Ishikawa (cell line): ENCODE measurements around the gene FTH1.

ENCODE experiments used
- CEBPB ChIP-seq: IDR thresholded peaks from 2 replicates; pipeline ENCODE4 v1.6.1; 2012
- CREB1 ChIP-seq: IDR thresholded peaks from 2 replicates; pipeline ENCODE4 v1.6.1; 2012; ENCODE audit warnings: low read depth
- EGR1 ChIP-seq: IDR thresholded peaks from 2 replicates; pipeline ENCODE4 v1.6.1; 2012
- EP300 ChIP-seq: IDR thresholded peaks from 2 replicates; pipeline ENCODE4 v1.6.1; 2012; ENCODE audit warnings: borderline replicate concordance
- FOXM1 ChIP-seq: IDR thresholded peaks from 2 replicates; pipeline ENCODE4 v1.6.1; 2012; ENCODE audit warnings: low read depth, borderline replicate concordance
- NFIC ChIP-seq: IDR thresholded peaks from 2 replicates; pipeline ENCODE4 v1.6.1; 2012
- RAD21 ChIP-seq: IDR thresholded peaks from 2 replicates; pipeline ENCODE4 v1.6.1; 2012; ENCODE audit warnings: low read depth
- TAF1 ChIP-seq: IDR thresholded peaks from 2 replicates; pipeline ENCODE4 v1.6.1; 2012; ENCODE audit warnings: low read depth, mild to moderate bottlenecking
- TCF12 ChIP-seq: IDR thresholded peaks from 2 replicates; pipeline ENCODE4 v1.6.1; 2012; ENCODE audit warnings: low read depth
- TEAD4 ChIP-seq: IDR thresholded peaks from 2 replicates; pipeline ENCODE4 v1.6.1; 2012
- YY1 ChIP-seq: IDR thresholded peaks from 2 replicates; pipeline ENCODE4 v1.6.1; 2012; ENCODE audit warnings: low read depth
- ZBTB7A ChIP-seq: IDR thresholded peaks from 2 replicates; pipeline ENCODE4 v1.6.1; 2012; ENCODE audit warnings: low read depth
- TF ChIP-seq, protein P1 (sequence below): IDR thresholded peaks from 2 replicates; pipeline ENCODE4 v1.6.1; 2012; ENCODE audit warnings: low read depth, mild to moderate bottlenecking
- TF ChIP-seq, protein P2 (sequence below): IDR thresholded peaks from 2 replicates; pipeline ENCODE4 v1.6.1; 2012
- TF ChIP-seq, protein P3 (sequence below): IDR thresholded peaks from 2 replicates; pipeline ENCODE4 v1.6.1; 2012

The FTH1 gene

DNA sequence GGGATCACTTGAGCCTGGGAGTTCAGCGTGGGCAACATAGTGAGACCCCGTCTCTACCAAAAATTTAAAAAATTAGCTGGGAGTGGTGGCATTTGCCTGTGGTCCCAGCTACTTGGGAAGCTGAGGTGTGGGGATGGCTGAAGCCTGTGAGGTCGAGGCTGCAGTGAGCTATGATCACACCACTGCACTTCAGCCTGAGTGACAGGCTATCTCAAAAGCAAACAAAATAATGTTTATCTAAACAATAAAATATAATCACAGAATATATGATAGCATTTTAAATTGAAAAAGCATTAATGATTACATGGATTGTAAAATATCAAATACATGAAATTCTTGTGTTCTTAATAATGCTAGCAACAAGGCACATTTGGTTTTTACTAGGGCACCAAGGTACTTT is 14.6 kb downstream of the FTH1 start:
- TF ChIP-seq EP300: no peak
- TF ChIP-seq TEAD4: no peak
- no peak for TF ChIP-seq YY1
- TF ChIP-seq EGR1: no peak
- TF ChIP-seq NFIC: no peak
- TF ChIP-seq, protein P1, sequence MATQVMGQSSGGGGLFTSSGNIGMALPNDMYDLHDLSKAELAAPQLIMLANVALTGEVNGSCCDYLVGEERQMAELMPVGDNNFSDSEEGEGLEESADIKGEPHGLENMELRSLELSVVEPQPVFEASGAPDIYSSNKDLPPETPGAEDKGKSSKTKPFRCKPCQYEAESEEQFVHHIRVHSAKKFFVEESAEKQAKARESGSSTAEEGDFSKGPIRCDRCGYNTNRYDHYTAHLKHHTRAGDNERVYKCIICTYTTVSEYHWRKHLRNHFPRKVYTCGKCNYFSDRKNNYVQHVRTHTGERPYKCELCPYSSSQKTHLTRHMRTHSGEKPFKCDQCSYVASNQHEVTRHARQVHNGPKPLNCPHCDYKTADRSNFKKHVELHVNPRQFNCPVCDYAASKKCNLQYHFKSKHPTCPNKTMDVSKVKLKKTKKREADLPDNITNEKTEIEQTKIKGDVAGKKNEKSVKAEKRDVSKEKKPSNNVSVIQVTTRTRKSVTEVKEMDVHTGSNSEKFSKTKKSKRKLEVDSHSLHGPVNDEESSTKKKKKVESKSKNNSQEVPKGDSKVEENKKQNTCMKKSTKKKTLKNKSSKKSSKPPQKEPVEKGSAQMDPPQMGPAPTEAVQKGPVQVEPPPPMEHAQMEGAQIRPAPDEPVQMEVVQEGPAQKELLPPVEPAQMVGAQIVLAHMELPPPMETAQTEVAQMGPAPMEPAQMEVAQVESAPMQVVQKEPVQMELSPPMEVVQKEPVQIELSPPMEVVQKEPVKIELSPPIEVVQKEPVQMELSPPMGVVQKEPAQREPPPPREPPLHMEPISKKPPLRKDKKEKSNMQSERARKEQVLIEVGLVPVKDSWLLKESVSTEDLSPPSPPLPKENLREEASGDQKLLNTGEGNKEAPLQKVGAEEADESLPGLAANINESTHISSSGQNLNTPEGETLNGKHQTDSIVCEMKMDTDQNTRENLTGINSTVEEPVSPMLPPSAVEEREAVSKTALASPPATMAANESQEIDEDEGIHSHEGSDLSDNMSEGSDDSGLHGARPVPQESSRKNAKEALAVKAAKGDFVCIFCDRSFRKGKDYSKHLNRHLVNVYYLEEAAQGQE: no peak
- no peak for TF ChIP-seq CEBPB
- TF ChIP-seq FOXM1: no peak
- no peak for TF ChIP-seq ZBTB7A
- no peak for TF ChIP-seq TCF12
- no peak for TF ChIP-seq RAD21
- TF ChIP-seq, protein P2, sequence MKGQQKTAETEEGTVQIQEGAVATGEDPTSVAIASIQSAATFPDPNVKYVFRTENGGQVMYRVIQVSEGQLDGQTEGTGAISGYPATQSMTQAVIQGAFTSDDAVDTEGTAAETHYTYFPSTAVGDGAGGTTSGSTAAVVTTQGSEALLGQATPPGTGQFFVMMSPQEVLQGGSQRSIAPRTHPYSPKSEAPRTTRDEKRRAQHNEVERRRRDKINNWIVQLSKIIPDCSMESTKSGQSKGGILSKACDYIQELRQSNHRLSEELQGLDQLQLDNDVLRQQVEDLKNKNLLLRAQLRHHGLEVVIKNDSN: no peak
- no peak for TF ChIP-seq CREB1
- TF ChIP-seq TAF1: no peak
- TF ChIP-seq, protein P3, sequence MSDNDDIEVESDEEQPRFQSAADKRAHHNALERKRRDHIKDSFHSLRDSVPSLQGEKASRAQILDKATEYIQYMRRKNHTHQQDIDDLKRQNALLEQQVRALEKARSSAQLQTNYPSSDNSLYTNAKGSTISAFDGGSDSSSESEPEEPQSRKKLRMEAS: no peak

DNA sequence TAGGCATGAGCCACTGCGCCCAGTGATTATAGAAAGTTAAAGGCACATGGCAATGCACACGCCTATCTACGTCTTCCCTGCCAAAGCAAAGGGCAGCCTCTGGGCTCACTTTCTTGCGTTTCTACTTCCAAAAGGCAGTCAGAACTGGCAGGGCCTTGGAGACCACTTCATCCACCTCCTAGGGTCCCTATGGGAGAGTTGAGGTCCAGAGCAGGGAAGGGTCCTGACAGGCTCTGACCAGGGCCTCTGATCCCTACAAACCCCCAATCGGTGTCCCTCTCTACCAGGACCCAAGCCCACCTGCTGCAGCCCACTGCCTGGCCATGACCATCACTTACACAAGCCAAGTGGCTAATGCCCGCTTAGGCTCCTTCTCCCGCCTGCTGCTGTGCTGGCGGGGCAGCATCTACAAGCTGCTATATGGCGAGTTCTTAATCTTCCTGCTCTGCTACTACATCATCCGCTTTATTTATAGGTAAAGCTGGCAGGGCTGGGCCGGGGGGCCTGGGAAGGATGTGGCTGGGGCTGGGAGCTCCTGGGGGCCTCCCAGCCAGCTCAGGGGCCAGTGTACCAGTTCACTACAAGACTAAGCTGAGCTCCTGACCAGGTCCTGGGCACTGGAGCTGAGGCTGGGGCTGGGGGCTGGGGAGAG is 15.8 kb downstream of the FTH1 start:
- TF ChIP-seq YY1: no peak
- no peak for TF ChIP-seq RAD21
- no peak for TF ChIP-seq TEAD4
- no peak for TF ChIP-seq CEBPB
- TF ChIP-seq TAF1: no peak
- no peak for TF ChIP-seq EP300
- no peak for TF ChIP-seq FOXM1
- TF ChIP-seq, protein P1: no peak

DNA sequence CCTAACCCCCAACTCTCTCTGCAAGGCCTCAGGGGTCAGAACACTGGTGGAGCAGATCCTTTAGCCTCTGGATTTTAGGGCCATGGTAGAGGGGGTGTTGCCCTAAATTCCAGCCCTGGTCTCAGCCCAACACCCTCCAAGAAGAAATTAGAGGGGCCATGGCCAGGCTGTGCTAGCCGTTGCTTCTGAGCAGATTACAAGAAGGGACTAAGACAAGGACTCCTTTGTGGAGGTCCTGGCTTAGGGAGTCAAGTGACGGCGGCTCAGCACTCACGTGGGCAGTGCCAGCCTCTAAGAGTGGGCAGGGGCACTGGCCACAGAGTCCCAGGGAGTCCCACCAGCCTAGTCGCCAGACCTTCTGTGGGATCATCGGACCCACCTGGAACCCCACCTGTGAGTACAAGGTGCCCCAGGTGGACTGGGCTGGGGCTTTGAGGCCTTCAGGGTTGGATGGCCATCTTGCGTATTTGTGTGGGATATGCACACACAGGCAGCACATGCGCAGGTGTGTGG is 17.3 kb downstream of the FTH1 start, which contains the start of gene BEST1:
TSS of gene BEST1 (plus strand) at position 317 of the 513 bp plus-strand sequence. CDS start 1,456 bp downstream, outside the sequence.
- TF ChIP-seq, protein P3: no peak

DNA sequence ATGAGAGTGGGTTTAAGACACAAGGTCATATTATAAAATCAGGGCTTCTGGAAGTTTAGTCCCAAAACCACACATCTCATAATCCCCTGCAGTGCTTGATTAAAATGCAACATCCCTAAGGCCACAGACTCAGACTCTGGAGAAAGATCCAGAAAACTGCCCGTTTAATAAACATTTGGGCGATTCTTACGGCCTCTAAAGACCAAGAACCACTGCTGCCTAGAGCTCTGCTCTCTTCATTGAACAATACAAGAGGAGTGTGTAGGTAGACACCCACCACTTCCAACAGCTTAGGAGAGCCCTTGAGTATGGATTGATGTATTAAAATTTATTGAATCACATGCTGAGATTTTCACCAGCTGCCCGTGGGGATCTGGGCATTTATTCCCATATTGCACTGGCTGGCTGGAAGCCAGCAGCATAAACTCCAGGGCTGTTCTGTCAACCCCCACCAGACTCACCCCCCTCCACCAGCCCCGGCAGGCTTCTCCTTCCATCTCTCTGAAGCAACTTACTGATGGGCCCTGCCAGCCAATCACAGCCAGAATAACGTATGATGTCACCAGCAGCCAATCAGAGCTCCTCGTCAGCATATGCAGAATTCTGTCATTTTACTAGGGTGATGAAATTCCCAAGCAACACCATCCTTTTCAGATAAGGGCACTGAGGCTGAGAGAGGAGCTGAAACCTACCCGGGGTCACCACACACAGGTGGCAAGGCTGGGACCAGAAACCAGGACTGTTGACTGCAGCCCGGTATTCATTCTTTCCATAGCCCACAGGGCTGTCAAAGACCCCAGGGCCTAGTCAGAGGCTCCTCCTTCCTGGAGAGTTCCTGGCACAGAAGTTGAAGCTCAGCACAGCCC is 18.0 kb downstream of the FTH1 start:
- TF ChIP-seq, protein P3: no peak
- TF ChIP-seq, protein P2: no peak
- TF ChIP-seq ZBTB7A (no peak), NFIC (peak; percentile 32), TAF1 (no peak), EGR1 (no peak), EP300 (peak; percentile 21; the same call in 1 of the 2 replicates), FOXM1 (no peak), RAD21 (no peak), TCF12 (no peak), CREB1 (peak; percentile 70; the same call in 1 of the 2 replicates), CEBPB (peak; percentile 84), TEAD4 (no peak), YY1 (no peak)
- TF ChIP-seq, protein P1: no peak
